Heart right ventricle (tissue), 16 donors: ENCODE data around the gene HMCN1. TPM values are rescaled to one million over a fixed set of nuclear protein-coding genes. Genes with fewer than 3 reads are reported as not detected.

Experiments used
- ATAC-seq, 8 donors: fragments of 200-7000 bp; cut with Tn5 transposase; one replicate each; pipeline ENCODE4 v1.9.1; 2020; ENCODE audit warnings: mild to moderate bottlenecking in 8 of 8, moderate library complexity in 8 of 8, moderate number of reproducible peaks in 1 of 8
- DNase-seq, 2 donors: peaks; one replicate each; pipeline ENCODE4 v3.0.0-alpha.2; 2020
- H3K27ac ChIP-seq, 10 donors: fragments of 200-600 bp; sonication (generic) in 2 of 10; one replicate each; pipeline versions ENCODE4 v1.5.0 to v1.8.0; 2020 to 2022; ENCODE audit warnings: mild to moderate bottlenecking in 3 of 10
- H3K27me3 ChIP-seq, 7 donors: fragments of 200-600 bp; one replicate each; pipeline ENCODE4 v1.8.0; 2021 to 2022; ENCODE audit warnings: mild to moderate bottlenecking in 2 of 7
- H3K36me3 ChIP-seq, 9 donors: fragments of 200-600 bp; sonication (generic) in 1 of 9; one replicate each; pipeline versions ENCODE4 v1.5.0 to v1.8.0; 2020 to 2022; ENCODE audit warnings: mild to moderate bottlenecking in 2 of 9
- H3K4me1 ChIP-seq, 9 donors: fragments of 200-600 bp; sonication (generic) in 1 of 9; one replicate each; pipeline versions ENCODE4 v1.5.0 to v1.8.0; 2020 to 2022; ENCODE audit warnings: mild to moderate bottlenecking in 4 of 9
- H3K4me3 ChIP-seq, 10 donors: fragments of 200-600 bp; sonication (generic) in 2 of 10; one replicate each; pipeline versions ENCODE4 v1.5.0 to v1.8.0; 2020 to 2022; ENCODE audit warnings: mild to moderate bottlenecking in 7 of 10, moderate library complexity in 2 of 10
- H3K9me3 ChIP-seq, 11 donors: fragments of 200-600 bp in 10 of 11; sonication (generic) in 2 of 11; one replicate each; pipeline versions ENCODE4 v1.5.0 to v1.8.0; 2013 to 2022; ENCODE audit warnings: mild to moderate bottlenecking in 2 of 11, control low read depth in 1 of 11, moderate library complexity in 1 of 11
- WGBS, 2 donors: extraction: QIAGEN DNeasy Blood & Tissue Kit; methylation state at CpG; one replicate each; pipeline ENCODE4 v1.1.7; 2013; ENCODE audit warnings: inconsistent platforms in 1 of 2; 5-methylcytosine and 5-hydroxymethylcytosine counted together
- intact Hi-C, 10 donors: fragments of 100-400 bp; cut with DNase I; formaldehyde crosslinking; loops; one replicate each; pipeline versions ENCODE4 v1.11.1 to v1.14.2; 2022
- polyA plus RNA-seq, 2 donors: library from polyadenylated mRNA; stranded (reverse); fragments of 200-250 nt; gene quantifications; one replicate each; pipeline ENCODE4 v1.2.3, GENCODE V29; 2013
- total RNA-seq, 10 donors: library from RNA; stranded (reverse); fragmentation: NEBNext Ultra II Directional in 3 of 10; extraction: Animal tissue kit (Norgen Biotek cat#: 25700) in 3 of 10; gene quantifications; one replicate each; pipeline versions ENCODE4 v1.2.1 to v1.2.4, GENCODE V29; 2021 to 2023
- TF ChIP-seq, protein P1 (sequence below), 9 donors: fragments of 200-600 bp; sonication (generic) in 2 of 9; IDR thresholded peaks; one replicate each; pipeline versions ENCODE4 v1.5.0 to v1.8.0; 2021 to 2022; ENCODE audit warnings: antibody characterized with exemption in 9 of 9, mild to moderate bottlenecking in 5 of 9, moderate library complexity in 1 of 9
- donor health status: Arrhythmogenic right ventricular cardiomyopathy.
- donor health status: ischemic (EF 13 %, LVEDD 7.1; RV severe dilation, severe dysfunction).
- donor health status: healthy with polysubstance abuse.
- donor health status: DM: no; HTN: yes; CAD: no.
- donor health status: DM: no; HTN: no; CAD: no.
- donor health status: ischemic (EF 25% LVEDD 6.9; RV normal size, moderate dysfunction).
- donor health status: ischemic (EF 25% LVEDD 5.7; RV mildly dilated, moderate dysfunction).
- donor health status: healthy.
- donor health status: DM: yes; HTN: yes; CAD: no.
- donor health status: Ischemic cardiomyopathy.
- donor health status: ischemic (EF 35%, LVEDD 5.7; RV mildly dilated, moderate dysfunction).
- donor health status: nonischemic (EF 11% LVEDD 7.7; RV severe dilation, severe dysfunction).
- donor health status: DM: yes; HTN: yes; CAD: no.
- donor health status: PGD.
- donor health status: ischemic (EF 29% LVEDD 5.4; RV normal size, mild dysfunction).
- donor health status: nonischemic (EF 23%, LVEDD 6.1; RV moderate dilation, normal function).

Gene HMCN1
- total and polyA plus RNA-seq, 12 donors: 3.4 to 12.4 (median 6.2) TPM

DNA sequence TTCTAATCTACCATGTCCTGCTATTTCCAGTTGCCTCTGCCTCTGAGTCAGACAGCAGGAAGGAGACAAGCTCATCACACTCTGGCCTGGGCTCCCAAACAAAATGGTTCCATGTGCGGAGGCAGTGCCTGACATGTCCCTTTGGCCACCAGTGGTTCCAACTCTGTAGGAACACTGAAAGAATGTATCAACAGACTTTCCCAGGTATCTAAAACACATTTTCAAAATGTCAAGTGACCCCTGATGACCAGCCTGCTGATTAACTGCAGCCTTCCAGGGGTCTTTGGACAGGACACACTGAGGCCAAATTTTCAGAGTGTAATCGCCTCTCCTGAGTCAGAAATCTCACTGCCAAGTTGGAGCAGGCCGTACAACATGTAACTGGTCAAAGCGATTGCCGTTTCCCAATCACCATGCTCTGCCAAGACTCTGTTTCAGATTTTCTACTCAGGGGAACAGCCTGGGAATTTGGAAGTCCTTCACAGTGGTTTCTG, 468.1 kb downstream of the HMCN1 start:
- intact Hi-C loops: no loop called here
- WGBS, 2 donors: 83 to 90% methylated on average over 5 of the region's 5 CpGs
- peak overlapping the region in 7 of 10 donors; percentile 23 to 68 (median 46) for H3K27ac ChIP-seq

DNA sequence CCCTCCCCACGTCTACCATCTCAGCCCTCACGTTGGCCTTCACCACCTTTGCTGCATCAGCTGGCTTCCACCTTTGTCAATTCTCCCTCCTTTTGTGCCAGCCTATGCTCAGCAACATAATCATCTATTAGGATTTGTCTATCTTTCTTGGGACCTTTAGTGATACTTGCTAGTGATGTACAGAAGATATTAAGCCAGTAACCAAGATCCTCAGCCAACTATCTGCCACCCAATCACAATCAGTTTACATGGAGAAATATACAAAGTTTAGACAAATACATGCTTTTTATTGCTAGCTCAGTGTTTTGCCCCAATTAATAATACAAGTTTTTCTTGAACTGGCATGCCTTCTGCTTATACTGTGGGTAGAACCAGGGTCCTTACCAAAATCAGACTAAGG, 468.6 kb downstream of the HMCN1 start:
- Histone ChIP-seq H3K9me3 (peaks cover 0 to 4% (median 0%) of the 10 kb centered on the region in 11 donors), H3K36me3 (no peaks in the 10 kb centered on the region), H3K4me1 (no peaks in the 10 kb centered on the region), H3K4me3 (no peak overlapping the region), H3K27ac (peak overlapping the region in 1 of 10 donors; percentile 68), H3K27me3 (no peaks in the 10 kb centered on the region)
- intact Hi-C loops: no loop called here
- no peak for DNase-seq
- TF ChIP-seq, protein P1, sequence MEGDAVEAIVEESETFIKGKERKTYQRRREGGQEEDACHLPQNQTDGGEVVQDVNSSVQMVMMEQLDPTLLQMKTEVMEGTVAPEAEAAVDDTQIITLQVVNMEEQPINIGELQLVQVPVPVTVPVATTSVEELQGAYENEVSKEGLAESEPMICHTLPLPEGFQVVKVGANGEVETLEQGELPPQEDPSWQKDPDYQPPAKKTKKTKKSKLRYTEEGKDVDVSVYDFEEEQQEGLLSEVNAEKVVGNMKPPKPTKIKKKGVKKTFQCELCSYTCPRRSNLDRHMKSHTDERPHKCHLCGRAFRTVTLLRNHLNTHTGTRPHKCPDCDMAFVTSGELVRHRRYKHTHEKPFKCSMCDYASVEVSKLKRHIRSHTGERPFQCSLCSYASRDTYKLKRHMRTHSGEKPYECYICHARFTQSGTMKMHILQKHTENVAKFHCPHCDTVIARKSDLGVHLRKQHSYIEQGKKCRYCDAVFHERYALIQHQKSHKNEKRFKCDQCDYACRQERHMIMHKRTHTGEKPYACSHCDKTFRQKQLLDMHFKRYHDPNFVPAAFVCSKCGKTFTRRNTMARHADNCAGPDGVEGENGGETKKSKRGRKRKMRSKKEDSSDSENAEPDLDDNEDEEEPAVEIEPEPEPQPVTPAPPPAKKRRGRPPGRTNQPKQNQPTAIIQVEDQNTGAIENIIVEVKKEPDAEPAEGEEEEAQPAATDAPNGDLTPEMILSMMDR (IDR thresholded peaks at IDR 0.05): no peak
- ATAC-seq: no peak
- WGBS, 2 donors: 74 to 85% methylated on average over 2 of the region's 2 CpGs

More for the DNA sequence above, 468.1 kb downstream of the HMCN1 start:
- peak in 1 of 2 donors; percentile 17 for DNase-seq
- H3K36me3 ChIP-seq: no peaks in the 10 kb centered on the region
- peak; percentile 61 to 95 (median 82) for ATAC-seq
- TF ChIP-seq, protein P1 (IDR thresholded peaks at IDR 0.05): no peak
- H3K4me3 ChIP-seq: no peak overlapping the region
- peaks cover 0 to 4% (median 0%) of the 10 kb centered on the region in 11 donors for H3K9me3 ChIP-seq
- no peaks in the 10 kb centered on the region for H3K4me1 ChIP-seq
- H3K27me3 ChIP-seq: no peaks in the 10 kb centered on the region

DNA sequence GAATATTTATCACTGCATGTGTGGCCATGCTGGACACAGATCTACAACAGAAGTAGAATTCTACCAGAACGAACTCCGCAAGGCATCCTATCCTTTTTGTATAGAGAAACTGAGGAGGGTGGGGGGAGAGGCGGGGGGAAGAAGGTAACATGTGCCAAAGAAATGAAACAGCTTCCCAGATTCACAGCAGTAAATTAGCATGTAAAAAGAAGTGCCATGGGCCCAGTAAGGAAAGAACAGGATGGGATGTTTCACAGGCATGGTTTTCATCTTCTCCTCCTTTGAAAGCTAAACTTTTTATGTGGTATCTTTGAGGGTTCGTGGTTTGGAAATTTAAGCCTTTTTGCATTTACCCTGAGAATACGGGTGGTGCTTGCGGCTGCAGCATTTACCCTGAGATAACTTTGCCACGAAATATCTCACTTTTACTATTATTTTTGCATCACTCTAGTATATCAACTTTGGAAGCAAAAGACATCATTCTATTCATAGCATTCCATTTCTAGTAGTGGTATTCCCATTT, 471.9 kb downstream of the HMCN1 start:
- peak overlapping the region in 1 of 10 donors; percentile 42 for H3K27ac ChIP-seq
- no peak for DNase-seq
- H3K27me3 ChIP-seq: no peaks in the 10 kb centered on the region
- H3K4me1 ChIP-seq: peaks cover 0 to 6% (median 0%) of the 10 kb centered on the region in 9 donors
- peaks cover 0 to 4% (median 0%) of the 10 kb centered on the region in 11 donors for H3K9me3 ChIP-seq
- intact Hi-C loops: no loop called here
- 82 to 91% methylated on average over 7 of the region's 7 CpGs for WGBS, 2 donors
- no peak for ATAC-seq
- H3K4me3 ChIP-seq: no peak overlapping the region
- TF ChIP-seq, protein P1 (IDR thresholded peaks at IDR 0.05): no peak
- H3K36me3 ChIP-seq: no peaks in the 10 kb centered on the region

DNA sequence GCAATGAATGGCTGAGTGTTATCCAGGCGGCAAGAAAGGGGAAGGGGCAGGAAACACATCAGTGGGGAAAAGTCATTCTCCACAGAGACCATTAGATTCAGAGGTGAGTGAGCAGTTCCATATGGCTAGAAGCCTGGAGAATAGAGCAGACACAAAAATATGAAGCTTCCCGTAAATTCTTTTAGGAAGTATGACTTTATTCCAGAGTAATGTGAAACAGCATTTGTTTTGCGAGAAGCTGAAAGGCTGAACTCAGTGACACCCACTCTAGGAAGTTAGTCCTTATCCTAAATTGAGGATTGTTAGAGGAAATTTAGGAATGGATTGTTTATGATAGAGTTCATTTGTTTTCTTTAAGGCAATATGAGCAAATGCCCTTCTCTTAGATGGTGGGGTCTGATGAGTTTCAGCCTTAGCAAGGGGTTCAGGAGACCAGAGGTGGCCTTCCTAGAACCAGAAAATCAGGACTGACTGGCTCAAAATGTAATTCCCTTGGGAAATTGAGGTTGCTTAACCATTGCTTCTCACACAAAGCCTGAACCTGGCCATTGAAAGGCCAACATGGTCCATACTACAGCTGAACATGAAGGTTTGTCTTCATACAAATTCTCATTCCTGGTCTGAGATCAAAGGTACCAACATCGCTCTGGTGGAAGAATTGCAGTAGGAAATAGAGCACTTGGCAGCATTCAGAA, 473.3 kb downstream of the HMCN1 start:
- Histone ChIP-seq H3K36me3 (no peaks in the 10 kb centered on the region), H3K27ac (peak overlapping the region in 4 of 10 donors; percentile 24 to 42 (median 36)), H3K4me1 (peaks cover 0 to 6% (median 3%) of the 10 kb centered on the region in 9 donors), H3K4me3 (no peak overlapping the region), H3K9me3 (peaks cover 0 to 4% (median 0%) of the 10 kb centered on the region in 11 donors), H3K27me3 (no peaks in the 10 kb centered on the region)
- intact Hi-C loops: no loop called here
- 88% methylated on average over 4 of the region's 4 CpGs for whole genome bisulfite sequencing, 2 donors
- TF ChIP-seq, protein P1 (IDR thresholded peaks at IDR 0.05): no peak
- ATAC-seq (peak in 4 of 8 donors; percentile 25 to 38 (median 31)), DNase-seq (no peak)
